Stimulated activated CD4-positive, alpha-beta T cell treated with anti-CD3 and anti-CD28 coated beads, Interleukin-4, amount 100 ng/mL, for 4 hours (primary cell): ENCODE data around the gene SAYSD1.

ENCODE experiments used
- DNase-seq, 2 experiments: peaks; one replicate each; pipeline ENCODE4 v3.0.0-alpha.2; 2020

Gene SAYSD1

DNA sequence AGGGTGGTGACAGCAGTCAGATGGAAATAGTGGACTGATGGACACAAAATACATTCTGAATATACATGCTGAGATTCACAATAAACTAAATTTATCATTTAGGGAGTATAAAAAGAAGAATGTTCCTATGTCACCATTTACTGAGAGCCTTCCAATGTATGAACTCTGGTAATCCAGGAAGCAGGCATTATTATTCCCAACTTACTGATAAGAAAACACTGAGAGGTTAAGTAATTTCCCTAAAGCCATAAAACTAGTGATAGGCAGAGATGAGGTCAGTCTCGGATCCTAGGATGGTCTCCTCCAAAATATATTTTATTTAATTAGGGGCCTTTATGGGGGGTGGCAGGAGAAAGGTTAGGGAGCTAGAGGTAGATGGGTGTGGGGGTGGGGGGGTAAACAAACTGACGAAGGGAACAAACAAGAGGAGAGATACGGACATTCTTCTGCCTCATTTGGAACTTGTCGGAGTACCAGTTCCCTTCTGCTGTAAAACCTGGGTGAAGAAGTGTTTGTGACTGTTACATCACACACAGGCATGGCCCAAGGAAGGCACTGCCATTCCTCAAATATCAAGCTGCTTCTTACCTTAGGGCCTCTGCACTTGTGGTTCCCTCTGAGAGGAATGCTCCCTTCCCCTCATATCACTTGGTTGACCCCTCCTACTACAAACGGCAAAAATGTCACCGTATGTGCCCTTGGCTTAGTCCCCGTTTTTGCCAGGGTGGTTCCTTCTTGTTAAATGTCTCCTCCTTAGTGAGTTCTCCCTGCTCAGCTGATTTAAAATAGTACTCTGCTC, 6.7 kb downstream of the SAYSD1 start:
- DNase-seq, result no peak

DNA sequence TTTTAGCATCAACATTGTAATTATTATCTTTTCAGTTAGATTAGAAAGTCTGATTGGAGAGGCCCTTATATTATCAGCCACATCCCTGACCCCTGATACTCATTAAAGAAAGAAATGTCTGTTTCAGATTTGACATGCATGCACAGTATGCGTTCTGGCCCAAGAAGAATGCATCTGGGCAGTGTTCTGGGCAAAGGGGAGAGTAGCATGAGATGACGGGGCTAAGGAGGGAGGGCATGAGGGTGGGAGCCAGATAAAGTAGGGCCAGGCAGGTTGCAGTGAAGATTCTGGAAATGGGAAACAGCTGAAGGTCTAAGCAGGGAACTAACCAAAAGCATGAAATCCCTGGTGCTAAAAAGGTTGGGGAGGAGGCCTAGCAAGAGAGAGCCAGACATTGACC, 7.3 kb downstream of the SAYSD1 start:
- no peak for DNase-seq

DNA sequence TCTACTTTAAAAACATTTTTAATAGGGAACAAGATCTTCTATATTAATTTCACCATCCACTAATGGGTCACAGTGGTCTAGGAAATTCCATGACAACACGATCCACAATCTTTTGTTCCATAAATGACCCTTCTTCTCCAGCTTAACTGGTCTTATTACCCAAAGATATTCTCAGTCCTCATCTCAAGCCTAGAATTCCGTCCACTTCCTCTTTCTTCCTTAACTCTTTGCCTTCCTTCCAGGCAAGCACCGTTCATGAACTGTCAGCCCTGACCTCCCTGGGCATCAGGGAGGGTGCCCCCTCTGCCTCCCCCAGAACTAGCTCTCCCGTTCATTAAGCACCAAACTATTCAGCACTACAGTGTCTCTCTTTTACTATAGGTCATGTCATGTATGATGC, 8.0 kb downstream of the SAYSD1 start:
- no peak for DNase-seq

DNA sequence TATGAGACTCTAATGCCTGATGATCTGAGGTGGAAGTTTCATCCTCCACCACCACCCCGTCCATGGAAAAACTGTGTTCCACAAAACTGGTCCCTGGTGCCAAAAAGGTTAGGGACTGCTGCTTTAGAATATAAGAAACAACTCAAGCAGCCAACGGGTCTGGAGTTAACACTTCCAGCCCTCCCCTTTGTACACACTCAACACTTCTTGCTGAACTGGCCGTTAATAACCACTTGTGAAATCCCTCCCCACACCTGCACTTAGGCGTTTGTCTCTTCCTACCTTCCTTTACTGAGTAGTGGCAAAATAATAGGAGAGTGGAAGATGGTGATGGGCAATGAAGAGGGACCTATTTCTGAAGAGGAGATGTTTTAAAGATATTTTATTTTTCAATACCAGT, 10.5 kb downstream of the SAYSD1 start:
- no peak for DNase-seq

DNA sequence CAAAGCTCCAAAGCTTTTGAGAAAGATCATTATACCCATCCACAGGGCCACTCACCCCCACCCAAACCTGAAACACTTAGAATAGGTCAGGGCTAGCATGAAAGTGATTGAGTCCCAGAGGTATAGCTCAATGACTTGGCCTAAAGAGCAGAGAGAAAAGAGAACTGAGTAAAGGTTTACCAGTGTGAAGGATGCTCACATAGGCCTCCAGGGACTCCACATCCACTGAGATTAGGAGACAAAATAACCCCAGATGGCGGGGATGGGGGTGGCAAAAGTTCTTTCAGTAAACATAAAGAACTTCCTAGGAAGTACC, 12.2 kb downstream of the SAYSD1 start:
- no peak for DNase-seq

DNA sequence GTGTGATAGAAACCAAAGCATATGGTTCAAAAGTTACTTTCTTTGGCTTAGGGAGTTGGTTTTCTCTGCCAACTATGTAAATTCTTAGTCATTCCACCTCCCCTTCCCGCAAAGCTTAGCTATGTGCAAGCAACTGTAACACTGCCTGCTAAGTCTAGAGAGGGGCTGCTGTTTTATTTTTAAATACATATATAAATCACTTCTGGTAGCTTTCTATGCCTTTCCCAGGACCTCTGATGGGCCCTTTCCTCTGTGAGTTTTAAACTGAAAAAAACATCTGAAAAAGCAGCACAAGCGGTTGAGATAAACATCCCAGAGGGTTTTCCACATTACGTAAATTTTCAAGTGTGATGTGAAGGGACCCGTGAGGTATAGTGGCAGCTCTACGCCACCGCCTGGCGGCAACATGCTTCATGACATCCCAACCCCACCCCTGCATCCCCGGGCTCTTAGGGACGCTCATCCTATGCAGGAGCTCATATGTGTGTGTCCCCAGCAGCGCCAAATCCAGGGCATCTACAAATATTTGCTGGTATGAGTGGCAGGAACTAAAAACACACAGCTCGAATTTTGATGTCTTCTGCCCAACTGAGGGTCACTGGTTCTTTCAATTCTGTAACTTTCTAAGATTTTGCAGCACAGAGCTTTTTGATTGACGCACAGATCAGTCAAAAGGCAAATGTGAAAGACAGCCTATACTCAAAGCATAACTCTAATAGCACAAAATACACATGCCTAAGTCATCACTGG, 12.7 kb downstream of the SAYSD1 start:
- no peak for DNase-seq

DNA sequence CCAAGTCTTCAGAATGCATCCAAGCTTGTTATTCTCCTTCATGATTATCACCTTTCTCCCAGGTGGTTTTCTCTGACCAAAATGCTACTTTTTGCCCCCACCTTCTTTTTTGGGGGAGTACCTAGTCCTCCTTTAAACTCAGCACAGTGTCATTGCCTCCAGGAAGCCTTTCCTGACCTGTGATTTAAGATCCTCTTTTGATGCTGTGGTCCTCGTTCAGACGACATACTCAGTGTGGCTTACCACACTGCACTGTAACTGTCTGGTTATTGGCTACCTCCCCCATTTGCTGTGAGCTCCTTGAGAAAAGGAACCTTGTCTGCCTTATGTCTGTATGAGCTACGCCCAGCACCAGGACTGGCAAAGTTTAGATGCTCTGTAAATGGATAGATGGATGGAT, 14.6 kb downstream of the SAYSD1 start:
- DNase-seq, result no peak

DNA sequence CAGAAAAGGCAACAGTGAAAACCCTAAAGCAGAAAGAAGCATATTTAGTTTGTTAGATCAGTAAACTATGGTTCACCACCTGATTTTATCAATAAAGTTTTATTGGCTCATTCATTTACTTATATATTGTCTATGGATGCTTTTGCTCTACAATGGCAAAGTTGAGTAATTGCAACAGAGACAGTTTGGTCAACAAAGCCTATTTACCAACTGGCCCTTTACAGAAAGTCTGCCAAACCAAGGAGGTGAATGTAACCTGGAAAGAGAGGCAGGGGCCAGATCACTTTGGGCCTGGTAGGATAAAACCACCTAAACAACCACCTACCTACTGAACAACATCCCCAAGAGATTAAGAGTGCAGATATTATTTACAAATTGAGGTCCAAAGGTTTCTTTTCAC, 19.4 kb downstream of the SAYSD1 start:
- no peak for DNase-seq

DNA sequence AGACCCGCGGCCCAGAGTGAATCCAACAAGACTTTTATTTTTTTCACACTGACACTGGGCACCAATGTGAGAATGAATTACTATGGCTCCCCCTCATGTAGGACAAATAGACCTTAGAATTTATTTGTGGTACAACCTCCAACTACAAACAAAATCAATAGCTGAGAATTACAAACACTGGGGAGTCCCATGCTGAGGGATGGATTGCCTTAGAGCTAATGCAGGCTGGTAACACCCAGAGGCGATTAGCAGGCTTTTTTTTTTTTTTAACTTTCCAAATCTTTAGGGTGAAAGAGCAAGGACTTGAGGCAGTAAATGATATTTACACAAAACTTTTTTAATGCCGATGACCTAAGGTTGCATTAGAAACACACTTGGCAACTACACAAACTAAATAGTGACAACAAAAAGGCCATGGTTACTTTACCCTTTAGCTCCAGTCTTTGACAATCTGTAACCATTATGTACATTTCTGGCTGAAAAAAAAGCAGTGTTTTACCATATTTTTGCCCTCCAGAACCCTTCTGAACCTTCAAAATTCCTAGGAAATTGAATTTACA, 21.8 kb downstream of the SAYSD1 start:
- no peak for DNase-seq

DNA sequence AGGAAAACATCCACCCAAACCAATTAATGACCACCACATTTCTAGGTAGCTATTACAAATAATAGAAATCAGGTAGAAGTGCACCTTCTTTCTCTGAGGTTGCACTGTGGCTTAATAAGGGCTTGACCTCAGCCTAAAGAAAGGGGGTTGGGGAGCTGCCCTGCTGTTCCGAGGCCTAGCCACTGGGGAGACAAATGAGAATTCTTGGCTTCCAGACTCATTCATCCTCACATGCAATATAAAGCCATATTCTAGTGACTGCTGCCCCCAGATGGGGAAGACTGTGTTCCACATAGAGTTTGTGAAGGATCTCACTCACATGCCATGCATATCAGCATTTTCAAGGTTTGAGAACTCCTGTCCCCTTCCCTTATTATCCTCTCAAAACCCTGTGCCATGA, 22.9 kb downstream of the SAYSD1 start:
- no peak for DNase-seq

DNA sequence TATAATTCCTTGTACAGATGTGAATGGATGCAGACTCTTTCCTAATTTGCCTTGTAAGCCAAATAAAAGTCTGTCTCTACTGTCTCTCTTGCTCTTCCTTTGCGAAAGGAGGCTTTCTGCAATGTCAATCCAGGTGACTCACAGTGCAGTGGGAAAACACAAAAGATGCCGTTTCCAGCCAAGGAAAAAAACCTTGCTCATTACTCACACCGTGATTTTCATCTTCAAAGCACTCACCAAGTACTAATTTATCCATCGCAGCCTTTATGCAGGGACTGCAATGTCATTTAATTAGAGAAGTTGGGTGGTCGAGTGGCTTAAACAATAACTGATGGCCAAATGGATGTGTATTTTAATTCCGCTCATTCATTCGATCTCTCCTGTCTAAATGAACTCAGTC, 23.8 kb downstream of the SAYSD1 start:
- no peak for DNase-seq

DNA sequence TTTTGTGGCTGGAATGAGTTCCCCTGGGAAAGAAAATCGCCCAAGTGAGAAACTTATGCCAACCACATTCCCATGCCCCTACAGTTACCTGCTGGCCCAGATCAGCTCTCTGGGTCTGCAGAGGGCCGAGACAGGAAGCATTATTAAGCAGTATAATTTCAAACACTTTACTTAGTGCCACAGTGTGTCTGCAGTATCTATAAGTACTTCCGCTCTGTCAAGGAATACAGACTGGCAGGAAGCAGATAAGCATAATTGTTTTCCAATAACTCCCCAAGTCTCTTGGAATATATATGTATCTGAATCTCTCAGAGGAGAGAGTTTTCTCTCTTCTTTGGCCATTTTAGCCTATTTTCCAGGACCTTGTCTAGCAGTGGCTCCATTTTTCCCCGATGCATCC, 24.9 kb downstream of the SAYSD1 start:
- no peak for DNase-seq

DNA sequence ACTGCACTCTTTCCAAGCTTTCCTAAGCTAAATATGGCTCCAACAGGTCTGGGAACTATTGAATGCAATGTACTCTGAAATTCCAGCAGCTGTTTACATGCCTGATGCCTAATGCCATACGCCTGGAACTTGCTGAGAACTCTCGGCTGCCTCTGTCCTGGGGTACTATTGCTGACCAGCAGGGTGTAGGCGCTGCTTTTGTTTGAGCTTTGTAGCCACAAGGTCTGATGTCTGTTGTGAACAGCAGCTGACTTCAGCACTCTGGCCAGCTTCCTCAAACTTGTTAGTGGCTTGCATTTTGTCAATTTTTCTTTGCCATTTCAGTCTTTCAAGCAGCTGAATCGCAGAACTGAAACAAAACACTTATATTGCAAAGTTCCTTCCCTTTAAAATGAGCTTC, 26.7 kb downstream of the SAYSD1 start:
- DNase-seq, result no peak

DNA sequence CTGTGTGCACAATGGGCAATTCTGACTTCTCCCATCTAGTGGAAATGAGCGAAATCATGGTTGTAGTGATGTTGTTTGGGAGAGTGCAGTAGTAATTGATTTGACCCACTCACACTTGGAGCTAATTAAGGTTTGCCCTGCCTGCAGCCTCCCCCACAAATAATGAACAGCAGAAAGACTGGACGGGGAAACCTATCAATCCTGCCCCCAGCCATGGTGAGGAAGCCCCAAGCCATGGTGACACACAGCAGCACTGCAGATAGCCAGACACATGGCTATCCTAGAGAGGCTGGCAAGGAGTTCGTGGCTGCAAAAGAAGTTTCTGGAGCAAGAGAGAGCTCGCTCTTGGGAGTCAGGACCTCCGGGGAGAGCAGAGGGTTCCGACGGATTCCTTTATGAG, 27.8 kb downstream of the SAYSD1 start:
- DNase-seq, result no peak

DNA sequence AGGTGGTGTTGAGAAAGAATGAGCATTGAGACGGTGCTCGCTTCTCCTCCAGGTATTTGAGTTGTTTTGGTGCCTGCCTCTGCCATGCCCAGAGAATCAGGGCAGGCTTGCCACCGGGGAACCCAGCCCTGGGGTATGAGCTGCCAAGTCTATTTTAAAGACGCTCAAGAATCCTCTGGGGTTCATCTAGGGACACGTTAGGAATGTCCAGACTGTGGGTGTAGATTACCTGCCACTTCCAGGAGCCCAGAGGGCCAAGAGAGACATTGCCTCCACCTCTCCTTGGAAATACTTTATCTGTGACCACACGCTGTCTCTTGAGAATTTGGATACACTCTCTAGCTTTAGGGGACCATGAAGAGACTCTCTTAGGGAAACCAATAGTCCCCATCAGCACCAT, 28.3 kb downstream of the SAYSD1 start:
- DNase-seq, result no peak

DNA sequence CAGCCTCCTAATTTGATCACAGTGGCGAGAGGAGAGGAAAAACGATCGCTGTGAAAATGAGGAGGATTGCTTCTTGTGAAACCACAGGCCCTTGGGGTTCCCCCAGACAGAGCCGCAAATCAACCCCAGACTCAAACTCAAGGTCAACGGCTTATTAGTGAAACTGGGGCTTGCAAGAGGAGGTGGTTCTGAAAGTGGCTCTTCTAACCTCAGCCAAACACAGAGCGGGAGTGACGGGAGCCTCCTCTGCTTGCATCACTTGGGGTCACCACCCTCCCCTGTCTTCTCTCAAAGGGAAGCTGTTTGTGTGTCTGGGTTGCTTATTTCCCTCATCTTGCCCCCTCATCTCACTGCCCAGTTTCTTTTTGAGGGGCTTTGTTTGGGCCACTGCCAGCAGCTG, 28.7 kb downstream of the SAYSD1 start:
- no peak for DNase-seq

DNA sequence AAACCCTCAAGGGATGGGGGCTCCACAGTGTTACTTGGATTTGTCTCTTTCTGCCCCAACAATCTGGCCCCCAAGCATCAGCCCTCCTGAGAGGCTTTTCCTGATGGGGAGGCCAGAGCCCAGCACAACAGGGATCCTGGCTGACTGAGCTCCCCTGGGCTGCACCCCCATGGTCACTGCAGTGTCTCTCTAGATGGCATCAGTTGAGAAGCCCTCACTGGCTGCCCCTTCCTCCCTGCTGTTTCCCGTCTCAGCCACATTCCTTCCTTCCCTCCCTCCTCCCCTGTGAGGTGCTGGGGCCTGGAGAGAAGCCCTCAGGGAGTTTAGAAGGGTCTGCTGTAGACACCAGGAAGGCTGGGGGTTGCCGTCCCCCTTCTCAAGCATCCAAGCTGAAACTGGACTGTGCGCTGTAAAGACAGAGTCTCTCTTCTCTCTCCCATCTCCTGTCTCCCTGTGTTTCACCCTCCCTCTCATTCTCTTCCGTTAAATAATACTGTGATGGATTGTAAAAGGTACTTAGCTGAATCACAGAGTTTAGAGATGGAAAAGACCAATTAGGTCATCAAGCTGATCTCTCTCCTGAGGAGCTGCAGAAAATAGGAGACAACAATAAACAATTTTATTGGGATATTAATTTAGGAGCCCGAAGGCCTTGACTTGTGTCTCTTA, 29.7 kb downstream of the SAYSD1 start:
- no peak for DNase-seq

DNA sequence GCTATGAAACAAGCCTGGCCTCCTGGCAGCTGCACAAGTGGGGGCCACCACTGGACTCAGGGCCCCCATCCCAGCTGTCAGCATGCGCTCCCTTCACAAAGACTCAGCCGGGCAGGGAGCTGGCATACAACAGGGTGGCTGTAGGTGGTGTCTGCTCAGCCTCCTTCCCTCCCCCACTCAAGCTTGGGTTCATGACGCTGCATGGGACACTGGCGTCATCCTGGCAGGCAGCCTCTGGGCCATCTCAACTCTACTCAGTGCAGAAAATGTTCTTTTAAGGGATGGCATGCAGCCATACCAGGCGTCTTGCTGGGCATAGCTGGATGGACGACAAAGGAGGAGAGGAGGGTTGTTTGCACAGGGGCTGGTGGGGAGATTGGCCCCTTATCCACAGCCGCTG, 30.5 kb downstream of the SAYSD1 start:
- no peak for DNase-seq

DNA sequence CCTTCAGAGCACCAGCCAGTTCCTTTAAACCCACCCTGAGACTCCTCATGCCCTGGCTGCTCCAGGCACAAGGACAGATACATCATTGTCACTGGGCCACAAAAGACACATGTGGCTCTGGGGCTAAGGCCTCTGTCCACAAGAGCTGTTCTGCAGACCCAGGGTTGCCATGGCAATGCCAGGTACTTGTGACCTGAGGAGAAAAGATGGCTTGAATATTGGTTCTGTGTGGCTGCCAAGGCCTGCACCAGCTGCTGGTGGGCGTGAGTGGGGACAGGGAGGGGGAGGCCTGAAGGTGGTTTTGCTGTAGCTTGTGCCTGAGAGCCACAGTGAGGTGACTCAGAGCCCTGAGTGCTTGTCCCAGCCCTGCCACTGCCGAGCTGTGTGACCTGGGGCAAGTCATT, 31.8 kb downstream of the SAYSD1 start:
- no peak for DNase-seq

DNA sequence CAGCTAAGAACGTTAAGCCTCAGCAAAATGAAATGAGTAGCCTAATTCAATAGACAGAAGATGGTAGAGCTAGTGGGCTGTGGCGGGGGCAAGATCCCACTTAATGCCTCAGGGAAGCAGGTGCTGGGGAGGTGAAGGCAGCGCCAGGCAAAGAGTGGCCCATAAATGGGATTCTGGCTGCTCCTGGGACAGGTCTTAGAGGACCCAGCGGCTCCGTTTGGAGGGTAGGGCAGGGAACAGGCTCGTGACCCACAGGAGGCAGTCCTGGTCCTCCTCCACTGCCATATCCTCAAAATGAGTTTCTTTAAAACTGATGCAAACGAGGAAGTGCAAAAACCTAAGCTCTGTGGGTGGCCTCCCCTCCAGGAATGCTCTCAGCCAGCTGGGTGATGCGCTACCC, 32.7 kb downstream of the SAYSD1 start:
- DNase-seq, result no peak

DNA sequence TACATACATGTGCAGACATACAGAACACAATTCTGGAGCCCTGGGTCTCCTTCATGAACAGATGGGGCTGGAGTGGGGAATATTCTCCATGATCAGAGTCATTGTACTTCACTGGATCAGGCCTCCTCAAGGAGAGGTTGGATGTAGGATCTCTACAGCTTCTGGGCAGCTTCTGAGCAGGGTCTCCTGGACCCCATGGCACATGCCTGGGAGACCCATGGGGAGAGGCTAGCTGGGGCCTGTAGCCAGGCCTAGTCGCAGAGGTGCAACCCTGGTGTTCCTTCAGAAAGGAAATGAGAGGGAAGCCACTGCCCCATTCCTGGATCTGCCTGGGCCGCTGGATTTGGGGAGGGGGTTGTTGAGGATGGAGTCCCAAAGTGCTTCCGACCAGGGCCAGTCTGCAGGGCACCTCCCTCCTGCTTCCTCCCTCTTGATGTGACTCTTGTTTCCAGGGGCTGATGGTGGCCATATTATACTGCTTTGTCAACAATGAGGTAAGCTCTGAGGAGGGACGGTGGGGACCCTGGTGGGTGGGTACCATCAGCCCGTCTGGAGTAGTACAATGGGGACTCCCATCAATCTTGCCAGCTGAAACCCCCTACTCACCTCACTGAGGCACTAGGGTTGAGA, 34.6 kb downstream of the SAYSD1 start:
- no peak for DNase-seq

DNA sequence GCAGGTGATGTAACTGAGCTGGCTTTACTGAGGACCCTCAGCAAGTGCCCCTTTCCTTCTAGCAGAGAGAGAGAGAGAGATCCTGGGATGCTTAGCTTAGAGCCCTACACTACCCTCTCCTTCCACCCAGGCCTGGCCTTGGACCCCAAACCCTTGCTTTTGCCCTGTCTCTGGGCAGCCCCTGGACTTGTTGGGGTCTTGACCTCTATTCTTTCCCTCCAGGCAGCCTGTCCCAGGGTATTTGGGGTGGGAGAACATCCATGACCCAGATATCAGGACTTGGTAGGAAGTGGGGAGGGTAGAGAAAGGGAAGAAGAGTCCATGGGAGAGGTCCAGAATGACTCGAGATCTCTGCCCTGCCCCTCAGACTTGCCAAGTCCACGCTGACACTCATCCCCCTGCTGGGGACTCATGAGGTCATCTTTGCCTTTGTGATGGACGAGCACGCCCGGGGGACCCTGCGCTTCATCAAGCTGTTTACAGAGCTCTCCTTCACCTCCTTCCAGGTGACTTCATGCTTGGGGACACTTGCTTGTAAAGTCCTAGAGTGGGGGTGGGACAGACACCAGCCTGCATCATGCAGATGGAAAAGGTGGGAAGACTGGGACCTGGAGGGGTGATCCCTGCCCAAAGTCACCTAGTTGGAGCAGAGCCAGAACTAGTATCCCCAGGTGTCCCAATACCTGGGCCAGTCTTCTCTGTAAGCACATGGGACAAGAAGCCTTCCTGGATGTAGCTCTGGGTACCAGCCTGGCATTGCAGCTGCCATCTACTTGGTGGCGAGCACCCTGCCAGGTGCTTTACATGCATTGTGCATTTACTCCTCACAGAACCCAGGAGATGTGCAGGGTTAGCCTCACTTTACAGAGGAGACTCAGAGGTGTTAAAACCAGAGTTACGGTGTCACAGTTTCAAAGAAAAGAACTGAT, 35.5 kb downstream of the SAYSD1 start:
- no peak for DNase-seq
